Neuronal stem cell (in vitro differentiated cells): ENCODE data around the gene ABCA12.

Experiments used
- DNase-seq: peaks from one replicate; pipeline ENCODE4 v3.0.0-alpha.2; 2013; ENCODE audit warnings: low spot score
- H2AFZ ChIP-seq: one replicate; pipeline ENCODE4 v1.6.1; 2013; ENCODE audit warnings: mild to moderate bottlenecking, low read length, inconsistent platforms
- H2AK5ac ChIP-seq: 2 replicates; pipeline ENCODE4 v1.6.1; 2013; ENCODE audit warnings: low read depth, mild to moderate bottlenecking, inconsistent platforms, low read length, moderate library complexity, mixed read lengths
- H2BK120ac ChIP-seq: 2 replicates; pipeline ENCODE4 v1.6.1; 2013; ENCODE audit warnings: low read depth, mild to moderate bottlenecking, inconsistent platforms, low read length, moderate library complexity, mixed read lengths
- H2BK12ac ChIP-seq: one replicate; pipeline ENCODE4 v1.6.1; 2013; ENCODE audit warnings: low read length, inconsistent platforms
- H2BK15ac ChIP-seq: 2 replicates; pipeline ENCODE4 v1.6.1; 2013; ENCODE audit warnings: mild to moderate bottlenecking, low read length, inconsistent platforms, mixed read lengths
- H2BK5ac ChIP-seq: one replicate; pipeline ENCODE4 v1.6.1; 2013; ENCODE audit warnings: inconsistent platforms, mild to moderate bottlenecking, low read length, moderate library complexity
- H3K14ac ChIP-seq: one replicate; pipeline ENCODE4 v1.6.1; 2013; ENCODE audit warnings: low read length, inconsistent platforms
- H3K18ac ChIP-seq: 2 replicates; pipeline ENCODE4 v1.6.1; 2013; ENCODE audit warnings: low read length, inconsistent platforms
- H3K23ac ChIP-seq: 2 replicates; pipeline ENCODE4 v1.6.1; 2013; ENCODE audit warnings: low read depth, mild to moderate bottlenecking, mixed read lengths, low read length, inconsistent platforms; ENCODE audit not compliant: poor library complexity
- H3K27ac ChIP-seq: replicated peaks from 3 replicates; pipeline ENCODE4 v1.5.1; 2013; ENCODE audit warnings: low read length, inconsistent platforms
- H3K27me3 ChIP-seq, 3 experiments: 2 replicates each; pipeline ENCODE4 v1.6.1; 2013; ENCODE audit warnings: low read length in 3 of 3, mild to moderate bottlenecking in 2 of 3, inconsistent platforms in 1 of 3, low read depth in 1 of 3, mixed read lengths in 1 of 3, moderate library complexity in 1 of 3; ENCODE audit not compliant: control insufficient read depth in 3 of 3, insufficient read depth in 3 of 3
- H3K36me3 ChIP-seq, 2 donors: replicated peaks in 1 of 2; 2 replicates each; pipeline ENCODE4 v1.6.1; 2013; ENCODE audit warnings: low read length in 2 of 2; ENCODE audit not compliant: control insufficient read depth in 2 of 2, insufficient read depth in 2 of 2
- H3K4ac ChIP-seq: 2 replicates; pipeline ENCODE4 v1.6.1; 2013; ENCODE audit warnings: inconsistent platforms, mild to moderate bottlenecking, low read length, moderate library complexity
- H3K4me1 ChIP-seq, 2 donors: 1 replicate in 1 of 2; 2 replicates in 1 of 2; pipeline ENCODE4 v1.6.1; 2013; ENCODE audit warnings: low read length in 2 of 2, low read depth in 1 of 2; ENCODE audit not compliant: control insufficient read depth in 2 of 2, insufficient read depth in 1 of 2
- H3K4me2 ChIP-seq: one replicate; pipeline ENCODE4 v1.6.1; 2013; ENCODE audit warnings: mild to moderate bottlenecking, low read length, inconsistent platforms; ENCODE audit not compliant: insufficient read depth, poor library complexity, severe bottlenecking
- H3K4me3 ChIP-seq, 2 donors: 2 replicates each; pipeline ENCODE4 v1.5.1; 2013; ENCODE audit warnings: low read length in 2 of 2, mild to moderate bottlenecking in 2 of 2, inconsistent platforms in 1 of 2, moderate library complexity in 1 of 2
- H3K79me1 ChIP-seq: one replicate; pipeline ENCODE4 v1.6.1; 2013; ENCODE audit warnings: low read depth, mild to moderate bottlenecking, inconsistent platforms, low read length, moderate library complexity
- H3K9ac ChIP-seq: one replicate; pipeline ENCODE4 v1.6.1; 2013; ENCODE audit warnings: mild to moderate bottlenecking, low read depth, low read length, inconsistent platforms; ENCODE audit not compliant: poor library complexity
- H3K9me3 ChIP-seq, 2 donors: replicated peaks in 1 of 2; 2 replicates each; pipeline versions ENCODE3 to v1.6.1; 2013; ENCODE audit warnings: low read length in 2 of 2, mild to moderate bottlenecking in 2 of 2, inconsistent platforms in 1 of 2, low read depth in 1 of 2, mixed read lengths in 1 of 2, moderate library complexity in 1 of 2; ENCODE audit not compliant: control insufficient read depth in 2 of 2, insufficient read depth in 1 of 2
- H4K8ac ChIP-seq: one replicate; pipeline ENCODE4 v1.6.1; 2013; ENCODE audit warnings: low read depth, mild to moderate bottlenecking, inconsistent platforms, low read length, moderate library complexity
- H4K91ac ChIP-seq: one replicate; pipeline ENCODE4 v1.6.1; 2013; ENCODE audit warnings: low read length, low read depth, mild to moderate bottlenecking, inconsistent platforms; ENCODE audit not compliant: poor library complexity
- WGBS, 2 donors: extraction: QIAGEN DNeasy Blood & Tissue Kit; methylation state at CpG; one replicate each; pipeline ENCODE4 v1.1.7; 2013; ENCODE audit warnings: missing lambda C conversion rate in 2 of 2, mixed read lengths in 1 of 2; ENCODE audit not compliant: insufficient read length in 2 of 2, insufficient replicate concordance in 1 of 2; ENCODE audit errors: extremely low coverage in 2 of 2; 5-methylcytosine and 5-hydroxymethylcytosine counted together

Gene ABCA12

DNA sequence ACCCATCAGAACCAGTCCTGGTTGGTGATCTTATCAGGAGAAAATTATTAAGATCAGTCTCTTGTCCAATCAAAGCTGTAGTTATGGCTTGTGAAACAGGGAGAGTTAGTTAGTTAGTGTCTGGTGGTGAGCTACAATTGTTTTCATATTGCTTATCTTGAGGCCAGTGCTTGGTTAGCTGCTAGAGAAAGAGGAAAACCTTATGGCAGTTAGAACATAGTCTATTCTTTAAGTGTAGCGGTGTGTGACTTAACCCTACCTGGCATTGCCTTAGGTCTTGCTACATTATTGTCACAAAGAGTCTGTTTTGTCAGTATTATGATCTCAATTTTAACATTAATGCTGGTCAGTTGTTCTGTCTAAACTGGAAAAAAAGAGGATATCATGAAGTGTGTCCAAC lies 11.5 kb upstream of the ABCA12 start:
- no peak overlapping the region for H3K4me2 ChIP-seq
- no peak overlapping the region for H2BK120ac ChIP-seq
- no peak overlapping the region for H3K14ac ChIP-seq
- no peak overlapping the region for H2BK15ac ChIP-seq
- H3K9me3 ChIP-seq: no peaks in the 10 kb centered on the region
- H2AK5ac ChIP-seq: no peak overlapping the region
- H3K9ac ChIP-seq: no peak overlapping the region
- no peaks in the 10 kb centered on the region for H3K36me3 ChIP-seq
- no peak overlapping the region for H2AFZ ChIP-seq
- no peak overlapping the region for H4K8ac ChIP-seq
- no peaks in the 10 kb centered on the region for H3K4me1 ChIP-seq
- H3K4me3 ChIP-seq: no peak overlapping the region
- H2BK5ac ChIP-seq: no peak overlapping the region
- no peak overlapping the region for H3K23ac ChIP-seq
- H3K27me3 ChIP-seq: no peaks in the 10 kb centered on the region
- H3K4ac ChIP-seq: no peak overlapping the region
- H3K27ac ChIP-seq: no peak overlapping the region
- no peaks in the 10 kb centered on the region for H3K79me1 ChIP-seq
- no peak overlapping the region for H3K18ac ChIP-seq
- no CpG with 5 or more reads among the region's 1 CpG for WGBS, 2 donors
- H2BK12ac ChIP-seq: no peak overlapping the region
- no peak overlapping the region for H4K91ac ChIP-seq
- no peak for DNase-seq

DNA sequence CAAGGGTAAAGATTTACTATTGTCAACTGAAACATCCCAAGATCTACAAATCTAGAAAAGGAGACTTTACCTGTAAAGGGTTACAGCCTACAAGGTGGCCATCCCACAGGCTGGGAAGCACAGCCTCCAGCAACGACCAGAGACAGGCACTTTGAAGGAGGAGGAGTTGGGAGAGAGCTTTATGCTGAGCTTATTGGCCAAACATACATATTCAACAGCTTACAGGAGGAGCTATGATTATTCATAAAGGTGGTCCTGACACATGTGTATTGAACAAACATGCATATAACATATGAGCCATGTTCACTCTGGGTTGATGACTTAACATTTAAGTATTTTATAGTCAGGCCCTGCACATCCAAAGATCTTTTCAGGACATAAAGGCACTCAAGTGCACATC lies 11.1 kb upstream of the ABCA12 start:
- Histone ChIP-seq H4K8ac (no peak overlapping the region), H3K36me3 (no peaks in the 10 kb centered on the region), H3K4me1 (no peaks in the 10 kb centered on the region), H3K79me1 (no peaks in the 10 kb centered on the region), H2BK120ac (no peak overlapping the region), H3K14ac (no peak overlapping the region), H2BK12ac (no peak overlapping the region), H4K91ac (no peak overlapping the region), H2BK15ac (no peak overlapping the region), H3K27me3 (no peaks in the 10 kb centered on the region), H3K4ac (no peak overlapping the region), H2AK5ac (no peak overlapping the region), H3K4me3 (no peak overlapping the region), H2BK5ac (no peak overlapping the region), H2AFZ (no peak overlapping the region), H3K27ac (no peak overlapping the region), H3K9me3 (no peaks in the 10 kb centered on the region), H3K18ac (no peak overlapping the region), H3K4me2 (no peak overlapping the region), H3K23ac (no peak overlapping the region), H3K9ac (no peak overlapping the region)
- no peak for DNase-seq
- WGBS, 2 donors: no CpG with 5 or more reads among the region's 1 CpG

DNA sequence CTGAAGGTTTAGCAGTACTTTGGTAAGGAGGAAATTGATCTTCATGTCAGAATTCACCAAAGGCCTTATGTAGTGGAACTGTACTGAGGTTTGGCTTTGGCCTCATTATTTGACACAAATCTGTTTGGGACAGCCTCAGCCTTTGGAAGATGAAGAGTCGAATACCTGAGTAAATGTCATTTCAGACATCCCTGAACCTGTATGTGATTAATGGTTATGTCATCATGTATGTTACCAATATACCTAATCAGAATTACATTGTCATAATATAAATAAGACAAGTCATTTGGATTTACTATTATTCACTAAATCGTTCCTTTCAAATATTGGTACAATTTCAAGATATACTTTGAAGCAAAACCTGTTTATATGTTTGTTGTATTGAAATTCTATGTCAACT lies 10.6 kb upstream of the ABCA12 start:
- no peak for DNase-seq
- WGBS, 2 donors: no CpG with 5 or more reads among the region's 2 CpGs
- H3K23ac ChIP-seq: no peak overlapping the region
- H3K18ac ChIP-seq: no peak overlapping the region
- no peak overlapping the region for H3K4me2 ChIP-seq
- no peak overlapping the region for H3K14ac ChIP-seq
- no peak overlapping the region for H2BK12ac ChIP-seq
- no peak overlapping the region for H2AFZ ChIP-seq
- no peak overlapping the region for H2BK5ac ChIP-seq
- no peak overlapping the region for H3K9ac ChIP-seq
- H3K4ac ChIP-seq: no peak overlapping the region
- no peak overlapping the region for H3K4me3 ChIP-seq
- no peaks in the 10 kb centered on the region for H3K79me1 ChIP-seq
- no peaks in the 10 kb centered on the region for H3K36me3 ChIP-seq
- no peaks in the 10 kb centered on the region for H3K4me1 ChIP-seq
- no peak overlapping the region for H4K91ac ChIP-seq
- H2BK120ac ChIP-seq: no peak overlapping the region
- no peak overlapping the region for H2BK15ac ChIP-seq
- H3K27me3 ChIP-seq: no peaks in the 10 kb centered on the region
- no peaks in the 10 kb centered on the region for H3K9me3 ChIP-seq
- no peak overlapping the region for H3K27ac ChIP-seq
- H2AK5ac ChIP-seq: no peak overlapping the region
- no peak overlapping the region for H4K8ac ChIP-seq

DNA sequence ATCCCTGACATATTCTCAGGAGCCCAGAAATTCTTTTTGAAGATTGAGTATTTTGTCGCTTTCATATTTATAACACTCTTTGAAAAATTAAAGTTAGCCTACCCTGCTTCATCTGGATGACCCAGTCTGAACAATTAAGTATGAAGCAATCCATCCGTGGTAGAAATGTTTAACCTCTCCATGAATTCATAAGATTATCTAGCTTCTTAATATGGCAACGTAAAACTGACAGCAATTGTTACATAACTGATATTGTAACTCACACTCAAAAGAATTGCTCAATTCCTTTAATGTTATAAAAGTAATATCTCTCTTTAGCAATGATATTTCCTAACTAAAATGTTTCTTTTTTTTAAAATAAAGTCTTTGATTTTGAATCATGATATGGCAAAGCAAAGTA lies 7.2 kb upstream of the ABCA12 start:
- no CpG with 5 or more reads among the region's 3 CpGs for WGBS, 2 donors
- H3K4me3 ChIP-seq: no peak overlapping the region
- no peak overlapping the region for H3K9ac ChIP-seq

More for the DNA sequence above, 7.2 kb upstream of the ABCA12 start:
- Histone ChIP-seq H3K23ac (no peak overlapping the region), H3K36me3 (no peaks in the 10 kb centered on the region), H4K8ac (no peak overlapping the region), H3K79me1 (no peaks in the 10 kb centered on the region), H3K27me3 (no peaks in the 10 kb centered on the region), H2BK5ac (no peak overlapping the region), H3K4ac (no peak overlapping the region), H3K4me1 (no peaks in the 10 kb centered on the region), H2BK15ac (no peak overlapping the region), H2BK12ac (no peak overlapping the region), H3K9me3 (no peaks in the 10 kb centered on the region), H3K14ac (no peak overlapping the region), H3K27ac (no peak overlapping the region), H3K4me2 (no peak overlapping the region), H3K18ac (no peak overlapping the region), H2AFZ (no peak overlapping the region), H4K91ac (no peak overlapping the region), H2AK5ac (no peak overlapping the region), H2BK120ac (no peak overlapping the region)
- DNase-seq: no peak
